GM19238 (cell line): ENCODE results near the gene IL13.
"Not testable (repeated sequence)": the region's sequence is repeated elsewhere in the genome, so short reads cannot be mapped to it uniquely, and the experiment has no call there.

Experiments
- DNase-seq: peaks from one replicate; pipeline ENCODE4 v3.0.0; 2011; ENCODE audit warnings: low spot score; ENCODE audit not compliant: insufficient read length

The IL13 gene

DNA sequence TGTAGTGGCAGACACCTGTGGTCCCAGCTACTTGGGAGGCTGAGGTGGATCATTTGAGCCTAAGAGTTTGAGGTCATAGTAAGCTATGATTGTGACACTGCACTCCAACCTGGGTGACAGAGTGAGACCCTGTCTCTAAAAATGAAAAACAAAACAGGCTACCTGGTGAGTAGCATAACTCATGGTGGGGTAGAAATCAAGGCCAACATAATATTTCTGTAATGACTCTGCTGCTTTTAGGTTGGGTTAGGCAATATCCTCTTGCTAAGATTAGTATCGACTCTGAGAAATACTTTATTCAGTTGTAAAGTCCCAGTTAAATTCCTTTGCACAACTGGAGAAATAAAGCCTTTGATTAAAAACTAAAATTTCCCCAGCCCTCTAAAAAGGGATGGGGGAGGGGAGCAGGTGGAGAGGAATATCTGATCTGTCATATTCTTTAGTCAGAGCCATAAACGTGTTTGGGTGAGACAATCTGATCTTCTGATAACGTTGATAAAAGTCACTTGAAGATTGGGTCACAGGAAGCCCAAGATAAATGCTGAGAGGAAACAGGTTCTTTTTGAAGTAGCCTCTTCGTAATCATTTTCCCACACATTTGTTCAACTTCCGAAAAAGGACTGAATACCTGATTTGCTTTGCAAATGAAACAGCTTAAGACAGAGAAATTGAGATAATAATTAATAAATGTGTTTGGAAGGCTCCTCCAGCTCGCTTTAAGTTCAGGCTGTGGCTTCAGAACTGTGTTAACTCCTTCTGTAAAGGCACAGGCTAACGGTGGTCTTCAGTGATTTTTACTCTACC is 30.8 kb downstream of the IL13 start:
- DNase-seq: no peak

- DNase-seq: no peak
These were observed 31.5 kb downstream of the IL13 start for GRCh38 chr5:132689513-132689912.

GRCh38 chr5:132690156-132690555 is 32.2 kb downstream of the IL13 start:
- no peak for DNase-seq

GRCh38 chr5:132691755-132692631 is 34.0 kb downstream of the IL13 start:
- not testable (repeated sequence) for DNase-seq

- DNase-seq: no peak
These were observed 34.6 kb downstream of the IL13 start for GRCh38 chr5:132692632-132692967.

- DNase-seq: no peak
These were observed 38.0 kb downstream of the IL13 start for GRCh38 chr5:132695956-132696355.

DNA sequence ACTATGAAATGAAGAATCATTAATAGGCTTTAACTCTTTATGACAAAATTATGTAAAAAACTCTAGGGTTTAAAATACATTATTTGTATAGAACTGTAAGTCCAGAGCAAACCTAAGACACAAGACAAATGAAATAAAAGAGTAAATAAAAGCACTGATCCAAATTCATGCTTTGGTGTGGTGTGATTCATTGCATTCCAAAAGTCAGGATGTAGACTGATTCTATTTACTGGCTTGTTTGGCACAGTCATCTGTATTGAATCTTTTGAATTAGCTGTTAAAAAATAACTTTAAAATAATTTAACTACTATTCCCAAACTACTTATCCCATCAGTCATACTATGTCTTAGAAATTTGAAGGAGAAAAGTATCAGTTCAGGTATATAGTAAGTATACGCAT is 46.9 kb downstream of the IL13 start:
- no peak for DNase-seq

DNA sequence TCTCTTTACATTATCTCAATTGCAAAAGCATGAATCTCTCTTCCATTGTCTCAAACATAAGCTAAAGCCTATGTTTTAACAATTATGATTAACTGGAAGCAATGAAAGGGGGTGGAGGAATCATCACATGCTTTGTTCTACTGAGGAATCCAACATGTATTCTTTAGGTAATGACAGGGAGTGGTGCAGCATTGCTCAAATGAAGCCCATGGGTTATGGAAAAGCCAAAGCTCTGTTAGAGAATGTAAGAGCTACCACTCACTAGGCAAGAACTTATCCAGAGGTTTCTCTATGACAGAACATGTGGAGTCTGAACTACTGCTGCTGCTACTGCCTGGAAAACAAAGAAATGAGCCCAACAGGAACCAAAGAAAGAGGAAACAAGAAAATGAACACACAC is 50.7 kb downstream of the IL13 start:
- DNase-seq: no peak
